22Rv1 (cell line): ENCODE results near the gene TTC33.

Source experiments
- ZFX ChIP-seq: fragments of 450-650 bp; IDR thresholded peaks from 2 replicates; pipeline ENCODE4 v1.6.1; 2017; ENCODE audit warnings: antibody characterized with exemption, borderline replicate concordance
- TF ChIP-seq, protein P1 (sequence below): fragments of 450-650 bp; IDR thresholded peaks from 2 replicates; pipeline ENCODE4 v1.5.1; 2017; ENCODE audit warnings: mild to moderate bottlenecking

- TF ChIP-seq, protein P1, sequence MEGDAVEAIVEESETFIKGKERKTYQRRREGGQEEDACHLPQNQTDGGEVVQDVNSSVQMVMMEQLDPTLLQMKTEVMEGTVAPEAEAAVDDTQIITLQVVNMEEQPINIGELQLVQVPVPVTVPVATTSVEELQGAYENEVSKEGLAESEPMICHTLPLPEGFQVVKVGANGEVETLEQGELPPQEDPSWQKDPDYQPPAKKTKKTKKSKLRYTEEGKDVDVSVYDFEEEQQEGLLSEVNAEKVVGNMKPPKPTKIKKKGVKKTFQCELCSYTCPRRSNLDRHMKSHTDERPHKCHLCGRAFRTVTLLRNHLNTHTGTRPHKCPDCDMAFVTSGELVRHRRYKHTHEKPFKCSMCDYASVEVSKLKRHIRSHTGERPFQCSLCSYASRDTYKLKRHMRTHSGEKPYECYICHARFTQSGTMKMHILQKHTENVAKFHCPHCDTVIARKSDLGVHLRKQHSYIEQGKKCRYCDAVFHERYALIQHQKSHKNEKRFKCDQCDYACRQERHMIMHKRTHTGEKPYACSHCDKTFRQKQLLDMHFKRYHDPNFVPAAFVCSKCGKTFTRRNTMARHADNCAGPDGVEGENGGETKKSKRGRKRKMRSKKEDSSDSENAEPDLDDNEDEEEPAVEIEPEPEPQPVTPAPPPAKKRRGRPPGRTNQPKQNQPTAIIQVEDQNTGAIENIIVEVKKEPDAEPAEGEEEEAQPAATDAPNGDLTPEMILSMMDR, result no peak
- TF ChIP-seq ZFX, result no peak
These were observed 83.3 kb downstream of the TTC33 start for GRCh38 chr5:40672425-40672824.
